Esophagus muscularis mucosa (tissue), 4 donors: ENCODE measurements around the gene GAMT. TPM values are rescaled to one million over a fixed set of nuclear protein-coding genes. Genes with fewer than 3 reads are reported as not detected.
A peak's percentile ranks its signal among the peaks of the same experiment; 100 is the strongest.

ENCODE experiments used
- DNase-seq: peaks from one replicate; pipeline ENCODE4 v3.0.0-alpha.2; 2017; ENCODE audit errors: extremely low spot score
- H3K27ac ChIP-seq, 4 donors: fragments of 200-600 bp; sonication (generic); replicated peaks in 1 of 4; 1 replicate in 3 of 4; 2 replicates in 1 of 4; pipeline ENCODE4 v1.5.1; 2016 to 2019; ENCODE audit warnings: mild to moderate bottlenecking in 1 of 4
- H3K27me3 ChIP-seq, 4 donors: fragments of 200-600 bp; sonication (generic); one replicate each; pipeline versions ENCODE4 v1.5.1 to v1.6.0; 2016 to 2019
- H3K36me3 ChIP-seq, 4 donors: fragments of 200-600 bp; sonication (generic); one replicate each; pipeline ENCODE4 v1.5.1; 2016 to 2019
- H3K4me1 ChIP-seq, 4 donors: fragments of 200-600 bp; sonication (generic); one replicate each; pipeline ENCODE4 v1.5.1; 2016 to 2019
- H3K4me3 ChIP-seq, 4 donors: fragments of 200-600 bp; sonication (generic); 1 replicate in 2 of 4; 2 replicates in 2 of 4; pipeline ENCODE4 v1.5.1; 2016 to 2019; ENCODE audit warnings: mild to moderate bottlenecking in 4 of 4, moderate library complexity in 1 of 4
- H3K9me3 ChIP-seq, 4 donors: fragments of 200-600 bp; sonication (generic); 1 replicate in 3 of 4; 2 replicates in 1 of 4; pipeline ENCODE4 v1.5.1; 2016 to 2019
- CTCF ChIP-seq, 3 experiments: fragments of 200-600 bp in 2 of 3; fragments of 450-650 bp in 1 of 3; sonication (generic) in 2 of 3; IDR thresholded peaks; one replicate each; pipeline ENCODE4 v1.5.1; 2017 to 2019; ENCODE audit warnings: antibody characterized with exemption in 3 of 3, mild to moderate bottlenecking in 2 of 3, moderate library complexity in 1 of 3
- EP300 ChIP-seq: sonication (generic); formaldehyde crosslinking; IDR thresholded peaks from one replicate; pipeline ENCODE4 v1.6.1; 2017; ENCODE audit warnings: antibody characterized with exemption
- POLR2A ChIP-seq: fragments of 450-650 bp; IDR thresholded peaks from one replicate; pipeline ENCODE4 v1.6.1; 2017; ENCODE audit warnings: antibody characterized with exemption, moderate library complexity, mild to moderate bottlenecking, low read depth
- POLR2AphosphoS5 ChIP-seq, 2 donors: sonication (generic); formaldehyde crosslinking; IDR thresholded peaks; one replicate each; pipeline ENCODE4 v1.6.1; 2017; ENCODE audit warnings: antibody characterized with exemption in 2 of 2
- WGBS: methylation state at CpG from one replicate; pipeline ENCODE4 v1.1.5; 2018; 5-methylcytosine and 5-hydroxymethylcytosine counted together
- intact Hi-C: fragments of 100-400 bp; cut with DNase I; formaldehyde crosslinking; loops from one replicate; pipeline ENCODE4 v1.15.1; 2023
- total RNA-seq, 4 donors: library from RNA; depleted of rRNA; stranded (reverse); fragments of >200 nt; gene quantifications; one replicate each; pipeline versions ENCODE4 v1.1.0 to v1.2.1, GENCODE V29; 2016

GAMT gene
- total RNA-seq, 4 donors from 2014 or later: 5.8 to 13.4 (median 11.9) TPM

GRCh38 chr19:1411255-1412191 is 10.2 kb upstream of the GAMT start:
- Histone ChIP-seq H3K27me3 (no peaks in the 10 kb centered on the region), H3K4me3 (peak overlapping the region in 1 of 4 donors; percentile 3), H3K4me1 (peaks cover 67 to 87% (median 79%) of the 10 kb centered on the region in 4 donors), H3K36me3 (peaks cover 0 to 21% (median 10%) of the 10 kb centered on the region in 4 donors), H3K9me3 (no peaks in the 10 kb centered on the region), H3K27ac (peak overlapping the region; percentile 17 to 56 (median 48))
- intact Hi-C loops: no loop called here
- TF ChIP-seq EP300 (no peak), POLR2A (no peak), CTCF (IDR thresholded peaks at IDR 0.05) (no peak), POLR2AphosphoS5 (IDR thresholded peaks at IDR 0.05) (peak in 1 of 2 donors; percentile 16)
- DNase-seq: no peak
- WGBS: 82% methylated on average over 13 of the region's 29 CpGs

- TF ChIP-seq CTCF (IDR thresholded peaks at IDR 0.05): no peak
- TF ChIP-seq POLR2A: no peak
- no peak for TF ChIP-seq POLR2AphosphoS5 (IDR thresholded peaks at IDR 0.05)
- TF ChIP-seq EP300: no peak
- peaks cover 0 to 21% (median 10%) of the 10 kb centered on the region in 4 donors for H3K36me3 ChIP-seq
- no peak for DNase-seq
- 75% methylated on average over 6 of the region's 9 CpGs for WGBS
- H3K27ac ChIP-seq: peak overlapping the region; percentile 17 to 56 (median 48)
- peak overlapping the region in 1 of 4 donors; percentile 16 for H3K4me3 ChIP-seq
- H3K4me1 ChIP-seq: peaks cover 62 to 83% (median 76%) of the 10 kb centered on the region in 4 donors
- no peaks in the 10 kb centered on the region for H3K9me3 ChIP-seq
- no peaks in the 10 kb centered on the region for H3K27me3 ChIP-seq
- intact Hi-C loops: no loop called here
These were observed 9.4 kb upstream of the GAMT start for GRCh38 chr19:1410789-1411188.

GRCh38 chr19:1410136-1410786 is 8.9 kb upstream of the GAMT start:
- H3K27me3 ChIP-seq: no peaks in the 10 kb centered on the region
- 78% methylated on average over 11 of the region's 23 CpGs for WGBS
- H3K27ac ChIP-seq: peak overlapping the region in 3 of 4 donors; percentile 0 to 56 (median 51)
- no peaks in the 10 kb centered on the region for H3K9me3 ChIP-seq
- DNase-seq: no peak
- TF ChIP-seq CTCF (IDR thresholded peaks at IDR 0.05) (no peak), EP300 (no peak), POLR2AphosphoS5 (IDR thresholded peaks at IDR 0.05) (peak in 1 of 2 donors; percentile 25)
- H3K4me1 ChIP-seq: peaks cover 56 to 78% (median 70%) of the 10 kb centered on the region in 4 donors
- peaks cover 0 to 21% (median 10%) of the 10 kb centered on the region in 4 donors for H3K36me3 ChIP-seq
- H3K4me3 ChIP-seq: peak overlapping the region; percentile 16 to 100 (median 94)
- intact Hi-C loops: no loop called here

- no peaks in the 10 kb centered on the region for H3K27me3 ChIP-seq
- H3K27ac ChIP-seq: peak overlapping the region; percentile 90 to 98 (median 96)
- H3K4me1 ChIP-seq: peaks cover 50 to 72% (median 63%) of the 10 kb centered on the region in 4 donors
- intact Hi-C loops: loop anchor here (10.0 kb wide), 1 partner anchor 125 kb away; the partner anchor contains the start of gene EFNA2
- H3K9me3 ChIP-seq: no peaks in the 10 kb centered on the region
- no peak for DNase-seq
- 80% methylated on average over 2 of the region's 33 CpGs for WGBS
- peak overlapping the region; percentile 89 to 100 (median 100) for H3K4me3 ChIP-seq
- no peak for TF ChIP-seq EP300
- no peak for TF ChIP-seq POLR2AphosphoS5 (IDR thresholded peaks at IDR 0.05)
- no peak for TF ChIP-seq POLR2A
- no peak for TF ChIP-seq CTCF (IDR thresholded peaks at IDR 0.05)
- peaks cover 0 to 21% (median 10%) of the 10 kb centered on the region in 4 donors for H3K36me3 ChIP-seq
These were observed 8.1 kb upstream of the GAMT start for GRCh38 chr19:1409204-1410005.
